Natural killer cell treated with Interleukin-12 subunit alpha and Interleukin-12 subunit beta and Interleukin-15 and Interleukin-18, amount 100 ng/mL, for 72 hours (primary cell): ENCODE measurements around the gene ZNF655. TPM values are rescaled to one million over a fixed set of nuclear protein-coding genes. Genes with fewer than 3 reads are reported as not detected.
A peak's percentile ranks its signal among the peaks of the same experiment; 100 is the strongest.

Experiments
- ATAC-seq, 2 donors: fragments of 150-1000 bp; cut with Tn5 transposase in 1 of 2; sonication (Bioruptor Pico), chemical (Tn5 transposase) in 1 of 2; 2 replicates each; pipeline ENCODE4 v1.10.0; 2021
- DNase-seq: peaks from one replicate; pipeline ENCODE4 v3.0.0; 2022; ENCODE audit warnings: low spot score
- H3K27ac Mint-ChIP-seq, 2 donors: 1 replicate in 1 of 2; 2 replicates in 1 of 2; pipeline ENCODE4 v1.8.0; 2022; ENCODE audit warnings: mixed read lengths in 2 of 2, mild to moderate bottlenecking in 1 of 2, moderate library complexity in 1 of 2
- H3K27me3 Mint-ChIP-seq, 2 donors: 1 replicate in 1 of 2; 2 replicates in 1 of 2; pipeline ENCODE4 v1.8.0; 2022; ENCODE audit warnings: mixed read lengths in 2 of 2
- H3K36me3 Mint-ChIP-seq: one replicate; pipeline ENCODE4 v1.8.0; 2022; ENCODE audit warnings: mixed read lengths
- H3K4me1 Mint-ChIP-seq, 2 donors: 1 replicate in 1 of 2; 2 replicates in 1 of 2; pipeline ENCODE4 v1.8.0; 2022; ENCODE audit warnings: low read depth in 2 of 2, mixed read lengths in 2 of 2, mild to moderate bottlenecking in 1 of 2
- H3K4me3 Mint-ChIP-seq: one replicate; pipeline ENCODE4 v1.8.0; 2022; ENCODE audit warnings: mixed read lengths
- H3K9me3 Mint-ChIP-seq: 2 replicates; pipeline ENCODE4 v1.8.0; 2022; ENCODE audit warnings: mixed read lengths
- total RNA-seq, 2 donors: library from RNA; stranded (reverse); gene quantifications; one replicate each; pipeline ENCODE4 v1.2.3, GENCODE V29; 2022

Gene ZNF655
- total RNA-seq, 2 donors from 2014 or later, result 111 to 115 TPM

DNA sequence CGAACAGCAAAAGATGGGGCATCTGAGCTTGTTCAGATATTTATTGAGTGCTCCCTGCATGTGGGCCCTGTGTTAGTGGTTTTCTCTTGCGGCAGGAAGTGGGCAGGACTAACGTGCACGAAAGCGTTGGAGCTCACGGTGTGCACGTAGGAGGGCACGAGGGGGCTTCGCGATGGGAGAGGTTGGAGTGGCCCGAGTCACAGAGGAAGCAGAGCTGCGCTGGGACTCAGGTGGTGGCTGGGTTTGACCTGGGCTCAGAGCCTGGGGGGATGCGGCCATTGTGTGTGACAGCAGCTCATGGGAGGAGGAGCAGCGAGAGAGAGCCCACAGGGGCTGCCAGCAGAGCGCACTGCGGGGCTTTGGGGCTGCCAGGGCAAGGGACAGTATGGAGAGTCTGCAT is 66.0 kb downstream of the ZNF655 start:
- Mint-ChIP-seq H3K9me3 (no peaks in the 10 kb centered on the region), H3K27me3 (no peaks in the 10 kb centered on the region), H3K27ac (peak overlapping the region; percentile 92 to 94), H3K4me1 (peaks cover 33 to 34% of the 10 kb centered on the region in 2 donors), H3K4me3 (peak overlapping the region; percentile 85), H3K36me3 (peaks cover 38% of the 10 kb centered on the region)
- peak; percentile 72 for DNase-seq
- peak; percentile 85 to 93 for ATAC-seq

DNA sequence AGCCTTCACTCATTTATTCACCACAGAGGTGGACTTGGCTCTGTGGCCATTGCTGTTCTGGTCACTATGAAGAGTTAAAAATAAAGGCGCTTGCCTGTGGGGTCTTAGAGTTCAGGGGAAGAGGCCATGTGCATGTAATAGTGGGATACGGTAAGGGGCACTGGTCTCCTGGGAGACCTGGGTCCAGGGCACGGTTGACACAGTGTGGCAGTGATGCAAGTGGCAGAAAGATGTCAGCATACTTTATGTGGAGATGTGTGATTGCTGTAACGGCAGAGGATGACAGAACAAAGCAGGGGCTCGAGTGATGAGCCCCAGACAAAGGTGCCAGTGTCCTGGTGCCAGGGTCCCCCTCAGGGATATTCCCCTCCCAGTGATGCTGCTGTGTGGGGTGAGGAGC is 66.9 kb downstream of the ZNF655 start:
- Mint-ChIP-seq H3K27me3 (no peaks in the 10 kb centered on the region), H3K36me3 (peaks cover 39% of the 10 kb centered on the region), H3K27ac (peak overlapping the region; percentile 92 to 94), H3K4me3 (peak overlapping the region; percentile 85), H3K9me3 (no peaks in the 10 kb centered on the region), H3K4me1 (peaks cover 33 to 34% of the 10 kb centered on the region in 2 donors)
- DNase-seq (no peak), ATAC-seq (no peak)

DNA sequence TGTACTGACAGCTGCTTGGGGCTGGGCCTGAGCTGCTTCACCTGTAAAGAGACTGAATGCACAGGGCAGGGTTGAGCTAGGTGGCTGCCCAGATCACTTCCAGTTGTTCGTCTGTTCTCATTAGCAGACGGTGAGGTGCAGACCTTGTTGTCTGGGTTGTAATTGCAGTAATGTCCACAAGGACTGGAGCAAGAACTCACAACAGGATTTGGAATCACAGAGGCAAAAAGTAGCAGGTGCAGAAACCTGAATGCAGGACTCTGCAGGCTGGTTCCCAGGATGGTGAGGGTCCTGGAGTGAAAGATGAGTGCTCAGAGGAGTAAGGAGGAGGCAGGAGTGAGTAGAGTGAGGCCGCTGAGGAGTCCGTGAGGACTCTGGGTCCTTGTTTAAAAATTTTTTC is 67.5 kb downstream of the ZNF655 start:
- DNase-seq (no peak), ATAC-seq (no peak)
- Mint-ChIP-seq H3K36me3 (peaks cover 45% of the 10 kb centered on the region), H3K4me1 (peaks cover 33 to 39% of the 10 kb centered on the region in 2 donors), H3K4me3 (no peak overlapping the region), H3K9me3 (no peaks in the 10 kb centered on the region), H3K27ac (peak overlapping the region; percentile 92 to 94), H3K27me3 (no peaks in the 10 kb centered on the region)

Other genes with a start within 250 kb of the ZNF655 start
- gene ARPC1A, start 232.7 kb upstream of the ZNF655 start, total RNA-seq, result 10 to 100 TPM; 72.4 to 88.0 TPM
- gene ARPC1B, start 183.9 kb upstream of the ZNF655 start, total RNA-seq, result 100 to 1,000 TPM; 286 to 366 TPM
- 100 to 1,000 TPM; 114 to 145 TPM for gene PDAP1, start 150.0 kb upstream of the ZNF655 start, total RNA-seq
- 100 to 1,000 TPM; 145 to 147 TPM for gene BUD31, start 149.7 kb upstream of the ZNF655 start, total RNA-seq
- gene PTCD1, start 119.8 kb upstream of the ZNF655 start, total RNA-seq, result 10 to 100 TPM in 1 of 2 donors, 1 to 10 TPM in 1; 5.9 to 15.3 TPM
- gene CPSF4, start 119.7 kb upstream of the ZNF655 start, total RNA-seq, result 10 to 100 TPM; 51.1 to 91.1 TPM
- gene ATP5MF, start 92.5 kb upstream of the ZNF655 start, total RNA-seq, result 100 to 1,000 TPM; 167 to 319 TPM
- gene ZNF789, start 85.8 kb upstream of the ZNF655 start, total RNA-seq, result 10 to 100 TPM; 15.3 to 38.5 TPM
- gene ZNF394, start 58.4 kb upstream of the ZNF655 start, total RNA-seq, result 10 to 100 TPM; 62.0 to 70.5 TPM
- gene ZKSCAN5, start 54.0 kb upstream of the ZNF655 start, total RNA-seq, result 10 to 100 TPM; 11.5 to 13.3 TPM
- 1 to 10 TPM; 2.7 to 4.3 TPM for gene FAM200A, start 6.5 kb upstream of the ZNF655 start, total RNA-seq
- 1 to 10 TPM in 1 of 2 donors, under 1 TPM in 1; 0.78 to 1.1 TPM for gene TMEM225B, start 39.6 kb downstream of the ZNF655 start, total RNA-seq
- 10 to 100 TPM; 26.5 to 33.3 TPM for gene ZSCAN25, start 58.3 kb downstream of the ZNF655 start, total RNA-seq
- not detected for gene CYP3A5, start 121.4 kb downstream of the ZNF655 start, total RNA-seq
- not detected for gene CYP3A7, start 176.6 kb downstream of the ZNF655 start, total RNA-seq
- not detected for gene CYP3A4, start 225.5 kb downstream of the ZNF655 start, total RNA-seq